Mesenchymal stem cell (in vitro differentiated cells and primary cell): ENCODE data around the gene CBX6.
"Not testable (repeated sequence)": the region's sequence is repeated elsewhere in the genome, so short reads cannot be mapped to it uniquely, and the experiment has no call there.

ENCODE experiments used
- DNase-seq: peaks from one replicate; pipeline ENCODE4 v3.0.0-alpha.2; 2013
- H2AFZ ChIP-seq: one replicate; pipeline ENCODE4 v1.6.1; 2013; ENCODE audit warnings: low read depth, mild to moderate bottlenecking, control low read depth, inconsistent platforms, low read length, moderate library complexity
- H2AK5ac ChIP-seq: 2 replicates; pipeline ENCODE4 v1.6.1; 2013; ENCODE audit warnings: low read length, moderate library complexity, mild to moderate bottlenecking, inconsistent platforms; ENCODE audit not compliant: severe bottlenecking
- H2BK120ac ChIP-seq: one replicate; pipeline ENCODE4 v1.6.1; 2013; ENCODE audit warnings: low read depth, mild to moderate bottlenecking, inconsistent platforms, low read length, moderate library complexity
- H2BK12ac ChIP-seq, 2 experiments: one replicate each; pipeline ENCODE4 v1.6.1; 2013; ENCODE audit warnings: inconsistent platforms in 2 of 2, low read length in 2 of 2, mild to moderate bottlenecking in 2 of 2, moderate library complexity in 2 of 2, control low read depth in 1 of 2
- H2BK15ac ChIP-seq: one replicate; pipeline ENCODE4 v1.6.1; 2013; ENCODE audit warnings: mild to moderate bottlenecking, low read depth, inconsistent platforms; ENCODE audit not compliant: poor library complexity, severe bottlenecking
- H2BK5ac ChIP-seq: 2 replicates; pipeline ENCODE4 v1.6.1; 2013; ENCODE audit warnings: low read depth, mild to moderate bottlenecking, low read length, control low read depth, inconsistent platforms; ENCODE audit not compliant: poor library complexity, severe bottlenecking
- H3K14ac ChIP-seq, 2 experiments: one replicate each; pipeline ENCODE4 v1.6.1; 2013; ENCODE audit warnings: inconsistent platforms in 2 of 2, low read length in 2 of 2, control low read depth in 1 of 2, mild to moderate bottlenecking in 1 of 2, moderate library complexity in 1 of 2
- H3K18ac ChIP-seq, 2 experiments: one replicate each; pipeline ENCODE4 v1.6.1; 2013; ENCODE audit warnings: inconsistent platforms in 2 of 2, low read length in 2 of 2, control low read depth in 1 of 2, low read depth in 1 of 2, mild to moderate bottlenecking in 1 of 2
- H3K23ac ChIP-seq, 2 experiments: one replicate each; pipeline ENCODE4 v1.6.1; 2013; ENCODE audit warnings: inconsistent platforms in 2 of 2, low read length in 2 of 2, mild to moderate bottlenecking in 2 of 2, moderate library complexity in 2 of 2, control low read depth in 1 of 2
- H3K27ac ChIP-seq: 2 replicates; pipeline ENCODE4 v1.5.1; 2013; ENCODE audit warnings: mild to moderate bottlenecking, moderate library complexity, low read length, control low read depth, inconsistent platforms; ENCODE audit not compliant: poor library complexity, severe bottlenecking
- H3K27me3 ChIP-seq, 2 experiments: 2 replicates each; pipeline versions ENCODE4 v1.6.1 to v1.7.0; 2013; ENCODE audit warnings: low read length in 2 of 2, mild to moderate bottlenecking in 2 of 2, moderate library complexity in 2 of 2, control low read depth in 1 of 2, inconsistent platforms in 1 of 2; ENCODE audit not compliant: control insufficient read depth in 1 of 2, insufficient read depth in 1 of 2
- H3K36me3 ChIP-seq, 2 experiments: 2 replicates each; pipeline versions ENCODE4 v1.6.1 to v1.7.0; 2013; ENCODE audit warnings: low read length in 2 of 2, control low read depth in 1 of 2, inconsistent platforms in 1 of 2, low read depth in 1 of 2, mild to moderate bottlenecking in 1 of 2; ENCODE audit not compliant: insufficient read depth in 2 of 2, control insufficient read depth in 1 of 2
- H3K4ac ChIP-seq, 2 experiments: one replicate each; pipeline ENCODE4 v1.6.1; 2013; ENCODE audit warnings: inconsistent platforms in 2 of 2, low read length in 2 of 2, mild to moderate bottlenecking in 2 of 2, moderate library complexity in 2 of 2, control low read depth in 1 of 2, low read depth in 1 of 2
- H3K4me1 ChIP-seq: 2 replicates; pipeline ENCODE4 v1.6.1; 2013; ENCODE audit warnings: low read depth, low read length, control low read depth; ENCODE audit not compliant: control insufficient read depth, insufficient read depth
- H3K4me2 ChIP-seq: 2 replicates; pipeline ENCODE4 v1.6.1; 2013; ENCODE audit warnings: low read length, mild to moderate bottlenecking, inconsistent platforms; ENCODE audit not compliant: poor library complexity, severe bottlenecking
- H3K4me3 ChIP-seq, 2 experiments: 2 replicates each; pipeline versions ENCODE4 v1.5.1 to v1.7.0; 2013; ENCODE audit warnings: low read length in 2 of 2, mild to moderate bottlenecking in 2 of 2, control low read depth in 1 of 2, low read depth in 1 of 2; ENCODE audit not compliant: insufficient read depth in 1 of 2
- H3K79me1 ChIP-seq: replicated peaks from 2 replicates; pipeline ENCODE4 v1.6.1; 2013; ENCODE audit warnings: mild to moderate bottlenecking, control low read depth, low read length, inconsistent platforms; ENCODE audit not compliant: poor library complexity, severe bottlenecking
- H3K9ac ChIP-seq: 2 replicates; pipeline ENCODE4 v1.7.0; 2013; ENCODE audit warnings: mild to moderate bottlenecking, low read length, moderate library complexity
- H3K9me3 ChIP-seq: 2 replicates; pipeline ENCODE4 v1.7.0; 2013; ENCODE audit warnings: mild to moderate bottlenecking, low read length; ENCODE audit not compliant: control insufficient read depth
- H4K8ac ChIP-seq: one replicate; pipeline ENCODE4 v1.6.1; 2013; ENCODE audit warnings: inconsistent platforms, mild to moderate bottlenecking, low read length, moderate library complexity
- H4K91ac ChIP-seq: one replicate; pipeline ENCODE4 v1.6.1; 2013; ENCODE audit warnings: mild to moderate bottlenecking, low read length, inconsistent platforms
- WGBS: methylation state at CpG from one replicate; pipeline ENCODE4 v1.1.7; 2013; ENCODE audit warnings: mixed read lengths; 5-methylcytosine and 5-hydroxymethylcytosine counted together

Gene CBX6

DNA sequence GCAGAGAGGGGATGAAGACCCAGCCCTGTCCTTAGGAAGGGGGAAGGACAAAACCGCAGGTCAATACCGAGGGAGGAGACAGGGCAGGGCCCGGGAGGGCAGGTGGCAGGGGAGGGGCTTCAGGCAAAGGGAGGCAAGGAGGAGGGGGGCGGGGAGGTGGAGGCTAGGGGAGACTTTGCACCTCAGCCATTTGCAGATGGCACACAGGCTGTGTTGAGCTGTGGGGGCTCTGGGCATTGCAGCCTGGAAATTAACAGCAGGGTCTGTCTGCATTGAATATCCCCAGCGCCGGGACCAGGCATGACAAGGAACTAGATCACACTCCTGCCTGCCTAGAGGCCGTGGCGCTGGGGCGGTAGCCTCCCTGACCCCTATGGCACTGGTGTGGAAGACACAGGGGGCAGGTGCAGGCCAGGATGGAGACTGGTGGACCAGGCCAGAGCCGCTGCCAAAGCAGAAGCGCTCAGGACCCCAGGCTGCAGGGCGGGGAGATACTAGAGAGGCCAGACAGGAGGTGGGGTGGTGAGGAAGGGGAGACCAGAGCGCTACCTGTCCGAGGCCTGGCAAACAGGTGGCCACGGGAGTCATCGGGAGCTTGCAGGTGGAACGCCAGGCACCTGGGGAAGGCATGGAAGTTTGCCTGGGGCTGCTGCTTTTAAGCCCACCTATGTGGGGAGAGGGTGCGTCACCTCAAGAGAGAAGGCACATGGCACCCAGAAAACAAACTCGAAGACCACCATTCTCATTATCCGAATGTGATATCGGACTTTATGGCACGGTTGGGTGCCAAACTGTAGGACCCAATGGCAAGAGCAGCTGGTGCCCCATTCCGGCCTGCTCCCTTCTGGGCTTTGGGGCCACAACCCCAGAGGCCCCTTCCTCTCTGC lies 11.5 kb downstream of the CBX6 start:
- H2BK12ac ChIP-seq, result no peak overlapping the region

DNA sequence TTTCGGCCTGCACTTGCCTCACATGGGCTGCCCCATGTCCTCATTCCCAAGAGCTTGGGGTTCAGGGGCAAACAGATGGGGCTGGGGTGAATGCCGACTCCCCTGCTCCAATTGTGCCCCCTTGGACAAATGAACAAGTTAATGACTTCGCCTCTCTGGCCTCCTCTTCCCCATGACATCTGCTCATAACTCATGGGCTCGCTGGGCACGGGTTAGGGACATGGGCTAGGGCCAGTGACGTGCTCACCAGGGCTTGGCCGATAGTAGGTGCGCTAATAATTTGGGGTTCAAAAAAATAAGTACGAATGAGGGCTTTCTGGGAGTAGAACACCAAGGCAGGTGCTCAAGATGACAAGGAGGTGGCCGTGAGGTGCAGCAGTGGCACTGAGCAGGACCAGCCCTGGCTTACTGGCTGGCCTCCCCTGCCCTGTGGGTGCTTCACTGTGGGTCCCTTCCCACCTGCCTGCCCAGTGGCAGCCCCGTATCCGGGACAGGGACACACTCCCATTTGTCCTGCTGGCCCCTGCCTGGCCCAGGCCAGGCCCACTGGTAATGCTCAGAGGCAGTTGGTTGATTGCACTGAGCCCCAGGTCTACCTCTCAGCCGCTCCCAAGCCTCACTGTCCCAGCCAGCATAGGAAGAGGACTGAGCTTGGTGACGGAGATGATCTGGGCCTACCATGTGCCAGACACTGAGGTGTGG lies 12.3 kb downstream of the CBX6 start:
- H3K4me3 ChIP-seq, result peak overlapping the region in 1 of 2 experiments; percentile 8
- H2BK5ac ChIP-seq, result no peak overlapping the region
- DNase-seq, result no peak
- peaks cover 22% of the 10 kb centered on the region for H3K79me1 ChIP-seq
- no peak overlapping the region for H3K4me2 ChIP-seq
- no peak overlapping the region for H3K27ac ChIP-seq
- no peak overlapping the region for H3K23ac ChIP-seq
- H2BK120ac ChIP-seq, result no peak overlapping the region
- H3K27me3 ChIP-seq, result peaks cover 7 to 24% of the 10 kb centered on the region in 2 experiments
- H2AK5ac ChIP-seq, result no peak overlapping the region
- no peak overlapping the region for H2AFZ ChIP-seq
- no peak overlapping the region for H3K18ac ChIP-seq
- no peak overlapping the region for H4K91ac ChIP-seq
- H3K9me3 ChIP-seq, result no peaks in the 10 kb centered on the region
- H3K9ac ChIP-seq, result no peak overlapping the region
- no peak overlapping the region for H4K8ac ChIP-seq
- H3K14ac ChIP-seq, result peak overlapping the region in 1 of 2 experiments; percentile 36
- H3K4ac ChIP-seq, result no peak overlapping the region
- 86% methylated on average over 14 of the region's 14 CpGs for WGBS
- peaks cover under 1 to 16% of the 10 kb centered on the region in 2 experiments for H3K36me3 ChIP-seq
- no peak overlapping the region for H2BK15ac ChIP-seq
- no peak overlapping the region for H2BK12ac ChIP-seq
- H3K4me1 ChIP-seq, result peaks cover 14% of the 10 kb centered on the region

More for the DNA sequence above, 11.5 kb downstream of the CBX6 start:
- Histone ChIP-seq H2BK15ac (no peak overlapping the region), H3K4me1 (peaks cover 15% of the 10 kb centered on the region), H2AFZ (no peak overlapping the region), H3K9ac (no peak overlapping the region), H3K23ac (no peak overlapping the region), H3K4ac (no peak overlapping the region), H3K18ac (no peak overlapping the region), H2BK5ac (no peak overlapping the region), H2AK5ac (no peak overlapping the region), H4K8ac (no peak overlapping the region), H3K4me3 (peak overlapping the region in 1 of 2 experiments; percentile 8), H2BK120ac (no peak overlapping the region), H3K4me2 (no peak overlapping the region), H3K79me1 (peaks cover 30% of the 10 kb centered on the region), H3K27me3 (peaks cover 7 to 24% of the 10 kb centered on the region in 2 experiments), H4K91ac (no peak overlapping the region), H3K36me3 (peaks cover 8 to 24% of the 10 kb centered on the region in 2 experiments), H3K9me3 (no peaks in the 10 kb centered on the region), H3K14ac (no peak overlapping the region), H3K27ac (no peak overlapping the region)
- WGBS, result 83% methylated on average over 23 of the region's 23 CpGs
- DNase-seq, result no peak

DNA sequence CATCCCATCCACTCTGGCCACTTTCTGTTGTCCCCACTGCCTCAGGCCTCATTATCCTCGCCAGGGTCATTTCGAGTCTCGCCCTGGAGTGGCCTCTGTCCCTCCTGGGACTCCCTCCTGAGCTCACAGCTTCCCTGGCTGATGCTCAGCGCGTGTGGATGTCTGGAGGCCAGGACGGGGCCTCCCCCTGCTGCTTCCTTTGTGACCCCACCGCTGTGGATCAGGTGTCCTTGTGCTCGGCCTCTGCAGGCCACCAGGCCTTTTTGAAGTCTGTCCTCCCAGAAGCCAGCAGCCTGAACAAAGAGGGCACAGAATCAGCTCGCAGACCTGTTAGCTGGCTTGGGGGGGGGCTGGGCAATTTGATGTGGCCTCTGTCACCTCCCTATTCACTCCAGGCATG lies 13.5 kb downstream of the CBX6 start:
- Histone ChIP-seq H3K4me3 (no peak overlapping the region), H2AFZ (no peak overlapping the region), H4K8ac (no peak overlapping the region), H2BK15ac (no peak overlapping the region), H3K14ac (no peak overlapping the region), H3K27ac (no peak overlapping the region), H3K27me3 (peaks cover 7 to 24% of the 10 kb centered on the region in 2 experiments), H3K4me2 (no peak overlapping the region), H3K36me3 (peaks cover 0 to 6% of the 10 kb centered on the region in 2 experiments), H3K79me1 (peaks cover 11% of the 10 kb centered on the region), H2AK5ac (no peak overlapping the region), H3K18ac (no peak overlapping the region), H3K4me1 (peaks cover 9% of the 10 kb centered on the region), H3K4ac (no peak overlapping the region), H3K23ac (no peak overlapping the region), H3K9ac (no peak overlapping the region), H2BK120ac (no peak overlapping the region), H4K91ac (no peak overlapping the region), H2BK12ac (no peak overlapping the region), H2BK5ac (no peak overlapping the region), H3K9me3 (no peaks in the 10 kb centered on the region)
- WGBS, result 66% methylated on average over 9 of the region's 9 CpGs
- DNase-seq, result no peak

DNA sequence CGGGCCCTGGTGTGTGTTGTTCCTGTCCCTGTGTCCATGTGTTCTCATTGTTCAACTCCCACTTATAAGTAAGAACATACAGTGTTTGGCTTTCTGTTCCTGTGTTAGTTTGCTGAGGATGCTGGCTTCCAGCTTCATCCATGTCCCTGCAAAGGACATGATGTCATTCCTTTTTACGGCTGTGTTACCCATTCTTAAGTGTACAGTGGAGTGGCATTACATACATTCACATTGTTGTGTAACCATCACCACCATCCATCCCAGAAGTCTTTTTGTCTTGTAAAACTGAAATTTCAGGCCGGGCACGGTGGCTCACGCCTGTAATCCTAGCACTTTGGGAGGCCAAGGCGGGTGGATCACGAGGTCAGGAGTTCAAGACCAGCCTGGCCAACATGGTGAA lies 17.5 kb downstream of the CBX6 start:
- not testable (repeated sequence) for H3K79me1 ChIP-seq, H3K36me3 ChIP-seq, H2BK5ac ChIP-seq, H3K14ac ChIP-seq, H4K8ac ChIP-seq, H2AK5ac ChIP-seq, H3K18ac ChIP-seq, H3K9ac ChIP-seq, H2AFZ ChIP-seq, H2BK15ac ChIP-seq, H2BK12ac ChIP-seq, H3K4ac ChIP-seq, H3K23ac ChIP-seq, H3K4me3 ChIP-seq, H3K9me3 ChIP-seq, H3K27ac ChIP-seq, H3K4me2 ChIP-seq, H4K91ac ChIP-seq, H2BK120ac ChIP-seq, DNase-seq, H3K27me3 ChIP-seq
- H3K4me1 ChIP-seq, result peaks cover 12% of the 10 kb centered on the region
- WGBS, result 91% methylated on average over 7 of the region's 7 CpGs
